ENCODE measurements around the gene KLK15. TPM values are rescaled to one million over a fixed set of nuclear protein-coding genes. Genes with fewer than 3 reads are reported as not detected.

Gene KLK15
- total and polyA plus RNA-seq, 2 of the 13 experiments (the other 11 are each of a cell fraction or from before 2014, with no cell fraction given): not detected

DNA sequence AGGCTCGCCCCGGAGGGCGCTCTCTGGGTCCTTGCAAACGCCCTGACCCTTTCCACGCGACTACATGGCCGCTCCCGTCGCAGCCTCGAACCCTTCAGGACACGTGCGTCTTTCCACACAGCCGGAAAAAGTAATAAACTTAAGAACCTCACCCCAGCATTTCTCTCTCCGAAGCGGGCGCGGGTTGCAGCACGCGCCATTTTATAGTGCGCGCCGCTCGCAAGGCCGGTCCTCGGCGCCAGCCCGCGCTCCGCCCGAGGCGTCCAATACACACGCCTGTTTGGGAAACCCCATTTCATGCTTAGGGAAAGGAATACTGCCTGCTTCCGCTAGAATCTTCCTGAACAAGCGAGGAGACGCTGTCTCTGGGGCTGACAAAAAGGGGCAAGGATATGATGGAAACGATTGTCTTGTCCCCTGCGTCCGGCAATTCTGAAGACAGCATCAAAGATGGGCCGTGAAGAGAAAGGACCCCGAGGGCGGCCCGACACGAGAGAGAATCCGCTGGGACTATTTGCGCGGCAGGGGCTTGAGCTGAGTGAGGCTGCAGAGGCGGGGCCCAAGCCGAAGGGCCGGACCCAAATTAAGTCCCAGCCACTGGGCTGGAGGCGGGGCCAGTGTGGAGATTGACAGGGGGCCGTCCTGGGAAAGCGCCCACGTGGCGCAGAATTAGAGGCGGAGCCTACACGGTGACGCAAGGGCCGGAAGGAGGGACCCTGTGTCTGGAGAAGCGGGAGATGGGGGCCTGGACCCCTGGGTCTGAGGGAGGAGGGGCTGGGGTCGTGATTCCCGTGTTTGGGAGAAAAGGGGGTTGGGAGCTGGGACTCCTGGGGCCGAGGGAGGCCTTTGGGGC lies 28.7 kb downstream of the KLK15 start (continued):
- TF ChIP-seq ZNF260 (CRISPR knock-in tag; IDR thresholded peaks at IDR 0.05; ENCODE audit: borderline replicate concordance, low read depth) (no peak), SMC3 (IDR thresholded peaks at IDR 0.05; ENCODE audit: low read length) (no peak), ZNF776 (CRISPR knock-in tag; IDR thresholded peaks at IDR 0.05) (no peak), RFX1 (IDR thresholded peaks at IDR 0.05) (no peak), KLF16 (CRISPR knock-in tag; IDR thresholded peaks at IDR 0.05) (peak in 1 of 2 experiments; percentile 25; a peak in 1 of 4 replicates), RAD21 (CRISPR knock-in tag; IDR thresholded peaks at IDR 0.05) (0 out of 2 replicates have a peak, but pooled peaks have one; percentile 12), DPF2 (CRISPR knock-in tag; IDR thresholded peaks at IDR 0.05; ENCODE audit: borderline replicate concordance, low read depth) (no peak), SOX6 (IDR thresholded peaks at IDR 0.05) (no peak), SOX6 (CRISPR knock-in tag; IDR thresholded peaks at IDR 0.05) (peak; percentile 49; the same call in 1 of the 2 replicates), ZNF883 (CRISPR knock-in tag; IDR thresholded peaks at IDR 0.05; ENCODE audit: not compliant biosample characterization) (peak; percentile 79), MED1 (CRISPR knock-in tag; IDR thresholded peaks at IDR 0.05) (no peak)
- TF ChIP-seq, protein P1, sequence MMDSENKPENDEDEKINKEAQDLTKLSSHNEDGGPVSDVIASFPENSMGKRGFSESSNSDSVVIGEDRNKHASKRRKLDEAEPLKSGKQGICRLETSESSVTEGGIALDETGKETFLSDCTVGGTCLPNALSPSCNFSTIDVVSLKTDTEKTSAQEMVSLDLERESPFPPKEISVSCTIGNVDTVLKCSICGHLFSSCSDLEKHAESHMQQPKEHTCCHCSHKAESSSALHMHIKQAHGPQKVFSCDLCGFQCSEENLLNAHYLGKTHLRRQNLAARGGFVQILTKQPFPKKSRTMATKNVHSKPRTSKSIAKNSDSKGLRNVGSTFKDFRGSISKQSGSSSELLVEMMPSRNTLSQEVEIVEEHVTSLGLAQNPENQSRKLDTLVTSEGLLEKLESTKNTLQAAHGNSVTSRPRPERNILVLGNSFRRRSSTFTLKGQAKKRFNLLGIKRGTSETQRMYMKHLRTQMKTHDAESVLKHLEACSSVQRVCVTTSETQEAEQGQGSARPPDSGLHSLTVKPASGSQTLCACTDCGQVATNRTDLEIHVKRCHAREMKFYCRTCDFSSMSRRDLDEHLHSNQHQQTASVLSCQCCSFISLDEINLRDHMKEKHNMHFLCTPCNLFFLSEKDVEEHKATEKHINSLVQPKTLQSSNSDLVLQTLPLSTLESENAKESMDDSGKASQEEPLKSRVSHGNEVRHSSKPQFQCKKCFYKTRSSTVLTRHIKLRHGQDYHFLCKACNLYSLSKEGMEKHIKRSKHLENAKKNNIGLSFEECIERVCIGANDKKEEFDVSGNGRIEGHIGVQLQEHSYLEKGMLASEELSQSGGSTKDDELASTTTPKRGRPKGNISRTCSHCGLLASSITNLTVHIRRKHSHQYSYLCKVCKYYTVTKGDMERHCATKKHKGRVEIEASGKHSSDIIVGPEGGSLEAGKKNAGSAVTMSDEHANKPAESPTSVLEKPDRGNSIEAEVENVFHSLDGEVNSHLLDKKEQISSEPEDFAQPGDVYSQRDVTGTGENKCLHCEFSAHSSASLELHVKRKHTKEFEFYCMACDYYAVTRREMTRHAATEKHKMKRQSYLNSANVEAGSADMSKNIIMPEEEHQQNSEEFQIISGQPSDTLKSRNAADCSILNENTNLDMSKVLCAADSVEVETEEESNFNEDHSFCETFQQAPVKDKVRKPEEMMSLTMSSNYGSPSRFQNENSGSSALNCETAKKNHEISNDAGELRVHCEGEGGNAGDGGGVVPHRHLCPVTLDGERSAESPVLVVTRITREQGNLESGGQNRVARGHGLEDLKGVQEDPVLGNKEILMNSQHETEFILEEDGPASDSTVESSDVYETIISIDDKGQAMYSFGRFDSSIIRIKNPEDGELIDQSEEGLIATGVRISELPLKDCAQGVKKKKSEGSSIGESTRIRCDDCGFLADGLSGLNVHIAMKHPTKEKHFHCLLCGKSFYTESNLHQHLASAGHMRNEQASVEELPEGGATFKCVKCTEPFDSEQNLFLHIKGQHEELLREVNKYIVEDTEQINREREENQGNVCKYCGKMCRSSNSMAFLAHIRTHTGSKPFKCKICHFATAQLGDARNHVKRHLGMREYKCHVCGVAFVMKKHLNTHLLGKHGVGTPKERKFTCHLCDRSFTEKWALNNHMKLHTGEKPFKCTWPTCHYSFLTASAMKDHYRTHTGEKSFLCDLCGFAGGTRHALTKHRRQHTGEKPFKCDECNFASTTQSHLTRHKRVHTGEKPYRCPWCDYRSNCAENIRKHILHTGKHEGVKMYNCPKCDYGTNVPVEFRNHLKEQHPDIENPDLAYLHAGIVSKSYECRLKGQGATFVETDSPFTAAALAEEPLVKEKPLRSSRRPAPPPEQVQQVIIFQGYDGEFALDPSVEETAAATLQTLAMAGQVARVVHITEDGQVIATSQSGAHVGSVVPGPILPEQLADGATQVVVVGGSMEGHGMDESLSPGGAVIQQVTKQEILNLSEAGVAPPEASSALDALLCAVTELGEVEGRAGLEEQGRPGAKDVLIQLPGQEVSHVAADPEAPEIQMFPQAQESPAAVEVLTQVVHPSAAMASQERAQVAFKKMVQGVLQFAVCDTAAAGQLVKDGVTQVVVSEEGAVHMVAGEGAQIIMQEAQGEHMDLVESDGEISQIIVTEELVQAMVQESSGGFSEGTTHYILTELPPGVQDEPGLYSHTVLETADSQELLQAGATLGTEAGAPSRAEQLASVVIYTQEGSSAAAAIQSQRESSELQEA (CRISPR knock-in tag; IDR thresholded peaks at IDR 0.05; ENCODE audit: not compliant biosample characterization): no peak
- TF ChIP-seq, protein P2, sequence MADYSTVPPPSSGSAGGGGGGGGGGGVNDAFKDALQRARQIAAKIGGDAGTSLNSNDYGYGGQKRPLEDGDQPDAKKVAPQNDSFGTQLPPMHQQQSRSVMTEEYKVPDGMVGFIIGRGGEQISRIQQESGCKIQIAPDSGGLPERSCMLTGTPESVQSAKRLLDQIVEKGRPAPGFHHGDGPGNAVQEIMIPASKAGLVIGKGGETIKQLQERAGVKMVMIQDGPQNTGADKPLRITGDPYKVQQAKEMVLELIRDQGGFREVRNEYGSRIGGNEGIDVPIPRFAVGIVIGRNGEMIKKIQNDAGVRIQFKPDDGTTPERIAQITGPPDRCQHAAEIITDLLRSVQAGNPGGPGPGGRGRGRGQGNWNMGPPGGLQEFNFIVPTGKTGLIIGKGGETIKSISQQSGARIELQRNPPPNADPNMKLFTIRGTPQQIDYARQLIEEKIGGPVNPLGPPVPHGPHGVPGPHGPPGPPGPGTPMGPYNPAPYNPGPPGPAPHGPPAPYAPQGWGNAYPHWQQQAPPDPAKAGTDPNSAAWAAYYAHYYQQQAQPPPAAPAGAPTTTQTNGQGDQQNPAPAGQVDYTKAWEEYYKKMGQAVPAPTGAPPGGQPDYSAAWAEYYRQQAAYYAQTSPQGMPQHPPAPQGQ (CRISPR knock-in tag; IDR thresholded peaks at IDR 0.05; ENCODE audit: borderline replicate concordance): no peak
- TF ChIP-seq, protein P3, sequence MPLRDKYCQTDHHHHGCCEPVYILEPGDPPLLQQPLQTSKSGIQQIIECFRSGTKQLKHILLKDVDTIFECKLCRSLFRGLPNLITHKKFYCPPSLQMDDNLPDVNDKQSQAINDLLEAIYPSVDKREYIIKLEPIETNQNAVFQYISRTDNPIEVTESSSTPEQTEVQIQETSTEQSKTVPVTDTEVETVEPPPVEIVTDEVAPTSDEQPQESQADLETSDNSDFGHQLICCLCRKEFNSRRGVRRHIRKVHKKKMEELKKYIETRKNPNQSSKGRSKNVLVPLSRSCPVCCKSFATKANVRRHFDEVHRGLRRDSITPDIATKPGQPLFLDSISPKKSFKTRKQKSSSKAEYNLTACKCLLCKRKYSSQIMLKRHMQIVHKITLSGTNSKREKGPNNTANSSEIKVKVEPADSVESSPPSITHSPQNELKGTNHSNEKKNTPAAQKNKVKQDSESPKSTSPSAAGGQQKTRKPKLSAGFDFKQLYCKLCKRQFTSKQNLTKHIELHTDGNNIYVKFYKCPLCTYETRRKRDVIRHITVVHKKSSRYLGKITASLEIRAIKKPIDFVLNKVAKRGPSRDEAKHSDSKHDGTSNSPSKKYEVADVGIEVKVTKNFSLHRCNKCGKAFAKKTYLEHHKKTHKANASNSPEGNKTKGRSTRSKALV (CRISPR knock-in tag; IDR thresholded peaks at IDR 0.05): no peak
